SJSA1 (cell line): ENCODE data around the gene CAPS2. TPM values are rescaled to one million over a fixed set of nuclear protein-coding genes. Genes with fewer than 3 reads are reported as not detected.

Experiments used
- DNase-seq, 2 experiments: peaks; one replicate each; pipeline ENCODE4 v3.0.0-alpha.2; 2015 to 2020; ENCODE audit warnings: low spot score in 2 of 2, low read depth in 1 of 2
- H3K27ac ChIP-seq: fragments of 250-450 bp; sonication (Bioruptor Pico); 2 replicates; pipeline ENCODE4 v1.5.1; 2020; ENCODE audit warnings: mild to moderate bottlenecking, moderate library complexity
- H3K27me3 ChIP-seq: fragments of 250-450 bp; sonication (Bioruptor Pico); replicated peaks from 2 replicates; pipeline ENCODE4 v1.5.1; 2020; ENCODE audit warnings: mild to moderate bottlenecking, moderate library complexity
- H3K36me3 ChIP-seq: fragments of 250-450 bp; sonication (Bioruptor Pico); 2 replicates; pipeline ENCODE4 v1.5.1; 2020; ENCODE audit warnings: mild to moderate bottlenecking
- H3K4me1 ChIP-seq: fragments of 250-450 bp; sonication (Bioruptor Pico); replicated peaks from 2 replicates; pipeline ENCODE4 v1.6.1; 2021; ENCODE audit warnings: mild to moderate bottlenecking
- H3K4me3 ChIP-seq: fragments of 250-450 bp; sonication (Bioruptor Pico); 2 replicates; pipeline ENCODE4 v1.5.1; 2020; ENCODE audit warnings: mild to moderate bottlenecking
- H3K9me3 ChIP-seq: fragments of 250-450 bp; sonication (Bioruptor Pico); replicated peaks from 2 replicates; pipeline ENCODE4 v1.5.1; 2020; ENCODE audit warnings: mild to moderate bottlenecking
- total RNA-seq: library from RNA; depleted of rRNA; stranded (reverse); fragments of >200 nt; shearing (Covaris generic); gene quantifications from 2 replicates; pipeline ENCODE4 v1.2.3, GENCODE V29; 2014

Gene CAPS2
- total RNA-seq, 1 experiment from 2014 or later = 2.8 TPM

DNA sequence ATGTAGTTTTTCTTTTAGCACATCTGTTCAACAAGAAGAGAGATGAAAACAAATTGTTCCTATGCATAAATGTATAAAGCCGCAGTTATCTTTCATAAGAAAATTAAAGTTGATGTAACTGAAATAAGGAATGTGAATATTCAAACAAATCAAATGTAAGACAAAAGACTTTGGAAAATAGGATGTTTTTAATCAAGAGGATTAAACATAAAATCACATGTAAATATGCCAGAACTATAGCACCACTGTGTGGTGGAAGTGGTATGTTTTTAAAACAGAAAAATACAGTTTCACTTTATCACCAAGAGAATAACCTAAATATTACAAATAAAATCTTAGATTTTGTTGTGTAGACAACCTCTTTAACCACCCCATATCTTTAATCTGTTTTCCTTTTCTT is 40.4 kb downstream of the CAPS2 start:
- no peak for DNase-seq
- H3K27ac ChIP-seq = no peak overlapping the region
- H3K4me3 ChIP-seq = no peak overlapping the region
- H3K36me3 ChIP-seq = no peaks in the 10 kb centered on the region
- H3K4me1 ChIP-seq = no peaks in the 10 kb centered on the region
- H3K9me3 ChIP-seq = no peaks in the 10 kb centered on the region
- no peaks in the 10 kb centered on the region for H3K27me3 ChIP-seq

DNA sequence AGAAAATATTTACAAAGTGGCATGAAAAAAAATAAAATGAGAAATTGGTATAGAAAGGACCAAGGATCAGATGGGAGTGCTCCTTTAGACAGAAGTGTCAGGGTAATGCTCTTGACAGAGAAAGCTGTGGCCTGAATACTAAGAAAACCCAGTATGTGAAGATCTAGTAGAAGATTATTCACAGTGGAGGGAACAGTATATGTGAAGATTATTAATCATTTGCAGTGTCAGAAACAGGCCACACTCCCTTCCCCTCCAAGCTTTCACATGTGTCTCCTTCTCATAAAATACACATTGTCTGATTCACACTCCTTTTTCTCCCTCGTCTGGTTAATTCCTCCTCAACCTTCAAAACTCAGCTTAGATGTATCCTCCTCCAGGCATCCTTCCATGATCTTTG is 41.3 kb downstream of the CAPS2 start:
- Histone ChIP-seq H3K4me1 (no peaks in the 10 kb centered on the region), H3K4me3 (no peak overlapping the region), H3K27ac (no peak overlapping the region)

DNA sequence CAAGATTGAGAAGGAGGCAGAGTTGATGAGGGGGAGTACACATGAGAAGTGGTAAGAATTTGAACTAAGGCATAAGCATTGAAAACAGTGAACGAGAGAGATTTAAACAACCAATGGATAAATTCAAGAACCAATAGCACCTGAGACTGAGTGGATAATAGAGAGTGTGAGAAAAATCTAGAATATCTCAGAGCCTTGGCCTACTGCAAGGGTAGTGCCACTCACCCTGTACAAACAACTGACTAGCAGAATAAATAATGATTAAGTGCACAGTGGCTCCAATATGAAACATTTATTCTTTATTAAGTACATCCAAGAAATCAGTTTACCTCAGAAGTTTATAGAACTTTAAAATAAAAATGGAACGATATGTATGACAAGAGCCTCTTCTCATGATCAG is 54.4 kb downstream of the CAPS2 start:
- Histone ChIP-seq H3K27ac (no peak overlapping the region), H3K9me3 (no peaks in the 10 kb centered on the region), H3K4me3 (no peak overlapping the region), H3K36me3 (no peaks in the 10 kb centered on the region), H3K27me3 (no peaks in the 10 kb centered on the region), H3K4me1 (no peaks in the 10 kb centered on the region)
- DNase-seq = no peak

More for the DNA sequence above, 41.3 kb downstream of the CAPS2 start:
- Histone ChIP-seq H3K27me3 (no peaks in the 10 kb centered on the region), H3K36me3 (no peaks in the 10 kb centered on the region), H3K9me3 (no peaks in the 10 kb centered on the region)
- no peak for DNase-seq

DNA sequence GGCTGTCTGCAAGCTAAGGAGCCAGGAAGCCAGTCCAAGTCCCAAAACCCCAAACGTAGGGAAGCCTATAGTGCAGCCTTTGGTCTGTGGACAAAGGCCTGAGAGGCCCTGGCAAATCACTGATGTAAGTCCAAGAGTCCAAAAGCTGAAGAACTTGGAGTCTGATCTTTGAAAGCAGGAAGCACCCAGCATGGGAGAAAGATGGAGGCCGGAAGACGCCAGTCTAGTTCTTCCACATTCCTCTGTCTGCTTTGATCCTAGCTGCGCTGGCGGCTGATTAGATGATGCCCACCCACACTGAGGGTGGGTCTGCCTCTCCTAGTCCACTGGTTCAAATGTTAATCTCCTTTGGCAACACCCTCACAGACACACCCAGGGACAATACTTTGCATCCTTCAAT is 58.5 kb downstream of the CAPS2 start:
- no peak for DNase-seq
- H3K27ac ChIP-seq = no peak overlapping the region
- no peak overlapping the region for H3K4me3 ChIP-seq
- no peaks in the 10 kb centered on the region for H3K36me3 ChIP-seq
- no peaks in the 10 kb centered on the region for H3K27me3 ChIP-seq
- no peaks in the 10 kb centered on the region for H3K9me3 ChIP-seq
- H3K4me1 ChIP-seq = no peaks in the 10 kb centered on the region

DNA sequence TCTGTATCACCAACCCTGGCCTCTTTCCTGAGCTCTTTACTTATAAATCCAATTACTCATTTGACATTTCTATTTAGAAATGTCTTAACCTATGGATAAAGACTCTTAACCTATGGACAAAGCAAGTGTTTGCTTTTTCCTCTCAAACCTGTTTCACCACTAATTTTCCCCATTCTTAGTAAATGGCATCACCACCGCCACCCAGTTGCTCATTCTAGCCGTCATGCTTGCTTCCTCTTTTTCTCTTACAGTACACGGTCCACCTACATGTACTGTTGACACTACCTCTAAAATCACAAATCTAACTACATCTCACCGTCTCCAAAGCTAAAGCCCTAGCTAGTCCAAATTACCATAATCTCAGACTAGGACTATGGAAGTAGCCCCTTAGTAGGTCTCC is 60.0 kb downstream of the CAPS2 start:
- no peak for DNase-seq
- H3K27me3 ChIP-seq = no peaks in the 10 kb centered on the region
- H3K4me3 ChIP-seq = no peak overlapping the region
- H3K36me3 ChIP-seq = no peaks in the 10 kb centered on the region
- no peak overlapping the region for H3K27ac ChIP-seq
- H3K4me1 ChIP-seq = no peaks in the 10 kb centered on the region
- H3K9me3 ChIP-seq = no peaks in the 10 kb centered on the region

DNA sequence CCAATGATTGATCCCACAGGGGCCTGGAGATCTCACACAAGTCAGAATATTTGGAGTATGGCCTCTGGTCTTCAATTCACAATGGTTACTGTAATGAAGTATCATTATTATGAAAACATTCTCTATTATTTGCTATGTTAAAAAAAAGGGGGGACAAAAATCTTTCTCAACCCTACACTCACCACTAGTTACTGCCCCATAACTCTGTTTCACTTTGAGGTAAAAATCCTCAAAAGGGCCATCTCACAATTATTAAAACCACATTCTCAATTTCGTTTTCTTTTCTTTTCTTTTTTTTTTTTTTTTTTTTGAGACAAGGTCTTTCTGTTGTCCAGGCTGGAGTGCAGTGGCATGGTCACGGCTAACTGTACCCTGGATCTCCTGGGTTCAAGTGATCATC is 60.9 kb downstream of the CAPS2 start:
- DNase-seq = no peak

DNA sequence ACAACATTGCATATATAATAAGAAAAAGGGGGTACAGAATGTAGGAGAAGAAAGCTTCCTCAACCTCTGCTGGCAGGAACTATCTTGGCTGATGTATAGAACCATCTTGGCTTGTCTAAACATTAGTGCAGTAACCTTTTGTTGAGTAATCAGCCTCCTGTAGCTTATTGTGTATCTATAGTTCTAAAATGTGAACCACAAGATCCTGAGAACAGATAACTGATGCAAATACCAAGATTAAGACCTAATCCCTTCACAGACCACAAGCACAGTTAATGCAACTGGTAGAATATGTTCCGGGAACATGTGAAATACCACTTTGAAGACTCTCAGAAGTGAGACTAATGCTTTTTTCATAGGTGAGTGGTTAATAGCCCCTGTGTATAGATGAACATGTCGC is 69.8 kb downstream of the CAPS2 start:
- no peak overlapping the region for H3K27ac ChIP-seq
- no peaks in the 10 kb centered on the region for H3K9me3 ChIP-seq
- no peaks in the 10 kb centered on the region for H3K4me1 ChIP-seq
- DNase-seq = no peak
- H3K27me3 ChIP-seq = no peaks in the 10 kb centered on the region
- no peaks in the 10 kb centered on the region for H3K36me3 ChIP-seq
- no peak overlapping the region for H3K4me3 ChIP-seq

More for the DNA sequence above, 60.9 kb downstream of the CAPS2 start:
- no peaks in the 10 kb centered on the region for H3K9me3 ChIP-seq
- no peaks in the 10 kb centered on the region for H3K4me1 ChIP-seq
- H3K36me3 ChIP-seq = no peaks in the 10 kb centered on the region
- no peak overlapping the region for H3K4me3 ChIP-seq
- H3K27ac ChIP-seq = no peak overlapping the region
- H3K27me3 ChIP-seq = no peaks in the 10 kb centered on the region

DNA sequence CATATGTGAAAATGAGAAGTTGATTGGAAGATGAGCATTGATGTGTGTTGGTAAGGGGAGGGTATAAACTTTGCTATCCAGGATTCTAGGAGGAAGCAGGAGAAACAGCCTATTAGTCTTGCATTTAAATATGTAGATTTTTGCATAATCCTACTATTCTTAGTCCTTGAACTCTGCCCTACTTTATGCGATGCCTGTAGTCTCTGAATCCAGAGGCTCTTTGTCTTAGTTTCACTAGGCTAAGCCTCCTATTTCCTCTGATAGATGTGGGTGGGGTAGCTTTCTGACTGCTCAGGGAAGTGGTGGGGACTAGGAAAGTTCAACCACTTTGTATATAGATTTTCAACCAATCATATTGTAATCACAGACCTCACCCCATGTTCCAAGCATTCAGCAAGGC is 71.0 kb downstream of the CAPS2 start:
- Histone ChIP-seq H3K27me3 (no peaks in the 10 kb centered on the region), H3K4me3 (no peak overlapping the region), H3K4me1 (no peaks in the 10 kb centered on the region), H3K27ac (no peak overlapping the region), H3K9me3 (no peaks in the 10 kb centered on the region), H3K36me3 (no peaks in the 10 kb centered on the region)
- no peak for DNase-seq

DNA sequence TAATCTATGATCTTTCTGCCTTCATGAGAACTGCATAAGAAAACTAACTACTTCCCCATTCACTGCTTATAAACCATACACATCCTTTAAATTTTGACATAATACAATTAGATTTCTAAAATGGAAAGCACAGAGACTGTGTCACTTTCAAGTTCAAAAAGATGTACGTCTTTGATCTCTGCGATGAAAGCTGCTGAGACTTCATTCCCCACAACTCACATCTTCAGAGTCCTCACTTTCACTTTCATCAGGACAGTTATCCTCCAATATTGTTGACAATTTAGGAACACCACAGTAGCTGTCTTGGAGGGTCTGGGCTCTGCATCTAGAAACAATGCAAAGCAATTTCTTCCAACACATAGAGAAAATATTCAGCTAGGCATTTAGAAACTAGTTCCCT is 72.6 kb downstream of the CAPS2 start:
- Histone ChIP-seq H3K27ac (no peak overlapping the region), H3K27me3 (no peaks in the 10 kb centered on the region), H3K4me1 (no peaks in the 10 kb centered on the region), H3K36me3 (no peaks in the 10 kb centered on the region), H3K9me3 (no peaks in the 10 kb centered on the region), H3K4me3 (no peak overlapping the region)
- DNase-seq = no peak

DNA sequence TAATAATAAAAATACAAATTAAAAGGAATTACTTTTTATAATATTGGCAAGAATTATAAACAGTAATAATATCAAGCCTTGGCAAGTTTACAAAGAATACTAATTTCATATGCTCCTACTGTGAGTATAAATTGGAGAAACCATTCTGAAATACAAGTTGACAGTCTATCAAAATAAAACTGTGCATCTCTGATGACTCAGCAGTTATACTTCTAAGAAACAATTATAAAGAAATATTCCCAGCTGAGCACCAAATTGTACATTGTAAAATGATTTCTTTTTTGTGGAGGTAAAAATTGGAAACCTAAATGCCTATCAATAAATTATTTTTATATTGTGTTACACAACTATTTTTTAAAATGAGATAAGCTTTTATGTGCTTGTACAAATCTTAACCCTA is 85.0 kb downstream of the CAPS2 start:
- H3K27me3 ChIP-seq = no peaks in the 10 kb centered on the region
- no peaks in the 10 kb centered on the region for H3K4me1 ChIP-seq
- H3K4me3 ChIP-seq = no peak overlapping the region
- H3K36me3 ChIP-seq = no peaks in the 10 kb centered on the region
- H3K27ac ChIP-seq = no peak overlapping the region
- no peaks in the 10 kb centered on the region for H3K9me3 ChIP-seq
- DNase-seq = no peak

DNA sequence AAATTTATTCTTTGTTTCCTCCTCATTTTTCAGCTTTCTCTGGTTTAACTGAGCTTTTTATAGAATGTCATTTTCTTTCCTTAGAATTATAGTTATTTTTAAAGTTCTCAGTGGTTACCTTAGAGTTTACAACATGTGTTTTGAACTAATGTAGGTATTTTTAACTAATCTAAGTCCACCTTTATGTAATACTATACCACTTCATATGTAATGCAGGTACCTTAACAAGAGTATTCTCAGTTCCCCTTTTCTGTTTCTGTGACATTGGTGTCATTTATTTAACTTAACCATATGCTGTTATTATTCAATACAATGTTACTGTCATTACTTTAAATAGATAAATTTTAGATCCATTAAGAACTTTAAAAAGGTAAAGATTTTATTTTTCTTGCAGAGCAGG is 90.1 kb downstream of the CAPS2 start:
- no peak for DNase-seq
- H3K9me3 ChIP-seq = no peaks in the 10 kb centered on the region
- H3K27ac ChIP-seq = no peak overlapping the region
- no peaks in the 10 kb centered on the region for H3K36me3 ChIP-seq
- H3K27me3 ChIP-seq = no peaks in the 10 kb centered on the region
- no peaks in the 10 kb centered on the region for H3K4me1 ChIP-seq
- H3K4me3 ChIP-seq = no peak overlapping the region

DNA sequence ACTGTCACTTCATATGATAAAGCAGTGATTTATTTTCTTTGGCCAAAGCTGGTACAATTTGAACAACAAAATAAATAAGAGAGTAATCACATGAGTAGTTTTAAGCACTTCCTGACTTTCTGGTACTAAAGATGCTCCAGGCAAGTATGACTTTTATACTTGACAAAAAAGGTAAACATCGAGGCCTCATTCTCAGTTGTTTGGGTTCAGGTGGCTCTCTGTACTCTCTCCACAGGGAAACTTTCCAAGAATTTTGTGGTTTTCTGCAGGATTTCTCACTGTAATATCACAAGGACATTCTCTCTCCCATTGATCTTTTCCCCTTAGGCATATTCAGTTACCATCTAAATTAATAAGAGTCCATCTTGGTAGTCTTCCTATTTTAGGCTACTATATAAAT is 93.9 kb downstream of the CAPS2 start:
- Histone ChIP-seq H3K27ac (no peak overlapping the region), H3K9me3 (no peaks in the 10 kb centered on the region), H3K4me3 (no peak overlapping the region), H3K4me1 (no peaks in the 10 kb centered on the region), H3K36me3 (no peaks in the 10 kb centered on the region), H3K27me3 (no peaks in the 10 kb centered on the region)
- DNase-seq = no peak

DNA sequence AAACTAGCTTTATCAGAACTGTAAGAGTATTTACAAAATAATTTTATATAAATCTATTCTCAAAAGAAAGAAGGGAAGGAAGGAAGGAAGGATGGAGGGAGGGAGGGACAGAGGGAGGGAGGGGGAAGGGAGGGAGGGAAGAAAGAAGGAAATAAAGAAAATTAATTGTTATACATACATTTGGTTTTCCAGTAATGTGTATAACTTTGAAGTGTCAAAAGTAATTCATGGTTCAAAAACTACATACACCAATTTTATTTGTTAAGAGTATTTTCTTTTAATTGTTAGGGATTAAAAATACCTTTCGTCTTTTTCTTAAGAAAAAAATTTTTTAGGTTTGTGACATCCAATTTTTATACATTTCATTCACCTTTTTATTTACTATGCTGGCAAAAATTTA is 103.0 kb downstream of the CAPS2 start:
- H3K27ac ChIP-seq = no peak overlapping the region
- no peaks in the 10 kb centered on the region for H3K9me3 ChIP-seq
- H3K4me1 ChIP-seq = no peaks in the 10 kb centered on the region
- H3K4me3 ChIP-seq = no peak overlapping the region
- no peaks in the 10 kb centered on the region for H3K36me3 ChIP-seq
- H3K27me3 ChIP-seq = no peaks in the 10 kb centered on the region
- DNase-seq = no peak
